Gastrocnemius medialis (tissue), 4 donors: ENCODE results near the gene MINK1. TPM values are rescaled to one million over a fixed set of nuclear protein-coding genes. Genes with fewer than 3 reads are reported as not detected.

Source experiments
- ATAC-seq, 2 donors: fragments of 150-250 bp; one replicate each; pipeline ENCODE4 v1.9.1; 2016
- DNase-seq, 2 donors: peaks; one replicate each; pipeline ENCODE4 v3.0.0-alpha.2; 2019
- H3K27ac ChIP-seq, 4 donors: fragments of 200-600 bp; sonication (generic); 1 replicate in 1 of 4; 2 replicates in 3 of 4; pipeline ENCODE4 v1.5.1; 2016 to 2018; ENCODE audit warnings: mild to moderate bottlenecking in 2 of 4, moderate library complexity in 1 of 4
- H3K27me3 ChIP-seq, 3 donors: fragments of 200-600 bp; sonication (generic) in 2 of 3; 1 replicate in 1 of 3; 2 replicates in 2 of 3; pipeline versions ENCODE4 v1.5.1 to v1.6.0; 2016 to 2019; ENCODE audit warnings: mild to moderate bottlenecking in 1 of 3, moderate library complexity in 1 of 3
- H3K36me3 ChIP-seq, 2 donors: fragments of 200-600 bp; sonication (generic) in 1 of 2; one replicate each; pipeline ENCODE4 v1.5.1; 2017 to 2018
- H3K4me1 ChIP-seq, 2 donors: fragments of 200-600 bp; sonication (generic) in 1 of 2; one replicate each; pipeline ENCODE4 v1.5.1; 2016 to 2017; ENCODE audit warnings: mild to moderate bottlenecking in 2 of 2
- H3K4me3 ChIP-seq, 4 donors: fragments of 200-600 bp; sonication (generic) in 3 of 4; 1 replicate in 1 of 4; 2 replicates in 3 of 4; pipeline ENCODE4 v1.5.1; 2016 to 2019; ENCODE audit warnings: mild to moderate bottlenecking in 2 of 4
- H3K9me3 ChIP-seq, 3 donors: fragments of 200-600 bp; sonication (generic) in 2 of 3; 1 replicate in 1 of 3; 2 replicates in 2 of 3; pipeline ENCODE4 v1.5.1; 2016 to 2019
- POLR2A ChIP-seq, 2 donors: fragments of 450-650 bp; IDR thresholded peaks; one replicate each; pipeline ENCODE4 v1.6.1; 2017; ENCODE audit warnings: antibody characterized with exemption in 2 of 2, mild to moderate bottlenecking in 2 of 2, moderate library complexity in 2 of 2
- in situ Hi-C, 4 donors: fragments of 200-750 bp; cut with MboI; loops; one replicate each; pipeline versions ENCODE4 v1.15.0 to v1.8.0; 2017; ENCODE audit warnings: low sequenced_read_pairs in 4 of 4
- intact Hi-C: fragments of 100-400 bp; cut with DNase I; formaldehyde crosslinking; loops from one replicate; pipeline ENCODE4 v1.15.1; 2023; ENCODE audit warnings: low total_unique reads
- total RNA-seq, 4 donors: library from RNA; depleted of rRNA; stranded (reverse); fragments of >200 nt; gene quantifications; one replicate each; pipeline versions ENCODE4 v1.1.0 to v1.2.3, GENCODE V29; 2016
- TF ChIP-seq, protein P1 (sequence below), 5 experiments: fragments of 450-650 bp in 3 of 5; fragments of 200-600 bp in 2 of 5; sonication (generic) in 2 of 5; IDR thresholded peaks in 4 of 5; conservative IDR thresholded peaks in 1 of 5; 1 replicate in 4 of 5; 2 replicates in 1 of 5; pipeline ENCODE4 v1.5.1; 2016 to 2019; ENCODE audit warnings: antibody characterized with exemption in 5 of 5, mild to moderate bottlenecking in 3 of 5, moderate library complexity in 3 of 5

The MINK1 gene
- total RNA-seq, 4 donors from 2014 or later, result 11.7 to 20.2 (median 15.3) TPM

- TF ChIP-seq, protein P1, sequence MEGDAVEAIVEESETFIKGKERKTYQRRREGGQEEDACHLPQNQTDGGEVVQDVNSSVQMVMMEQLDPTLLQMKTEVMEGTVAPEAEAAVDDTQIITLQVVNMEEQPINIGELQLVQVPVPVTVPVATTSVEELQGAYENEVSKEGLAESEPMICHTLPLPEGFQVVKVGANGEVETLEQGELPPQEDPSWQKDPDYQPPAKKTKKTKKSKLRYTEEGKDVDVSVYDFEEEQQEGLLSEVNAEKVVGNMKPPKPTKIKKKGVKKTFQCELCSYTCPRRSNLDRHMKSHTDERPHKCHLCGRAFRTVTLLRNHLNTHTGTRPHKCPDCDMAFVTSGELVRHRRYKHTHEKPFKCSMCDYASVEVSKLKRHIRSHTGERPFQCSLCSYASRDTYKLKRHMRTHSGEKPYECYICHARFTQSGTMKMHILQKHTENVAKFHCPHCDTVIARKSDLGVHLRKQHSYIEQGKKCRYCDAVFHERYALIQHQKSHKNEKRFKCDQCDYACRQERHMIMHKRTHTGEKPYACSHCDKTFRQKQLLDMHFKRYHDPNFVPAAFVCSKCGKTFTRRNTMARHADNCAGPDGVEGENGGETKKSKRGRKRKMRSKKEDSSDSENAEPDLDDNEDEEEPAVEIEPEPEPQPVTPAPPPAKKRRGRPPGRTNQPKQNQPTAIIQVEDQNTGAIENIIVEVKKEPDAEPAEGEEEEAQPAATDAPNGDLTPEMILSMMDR (IDR thresholded peaks at IDR 0.05 in 4 of 5, conservative IDR thresholded peaks at IDR 0.05 in 1 of 5), result no peak
- TF ChIP-seq POLR2A (IDR thresholded peaks at IDR 0.05), result no peak
- in situ Hi-C loops, result loop anchor here (10.0 to 25.0 kb wide), 3 partner anchors 97 to 170 kb away; partner anchors contain the start of genes GLTPD2 (in 3 of the 4), VMO1 (in 3 of the 4), PSMB6 (in 2 of the 4) and ARRB2 (in 1 of the 4)
- intact Hi-C loops, result no loop called here
Measured at GRCh38 chr17:4884489-4884888, 51.3 kb downstream of the MINK1 start.

DNA sequence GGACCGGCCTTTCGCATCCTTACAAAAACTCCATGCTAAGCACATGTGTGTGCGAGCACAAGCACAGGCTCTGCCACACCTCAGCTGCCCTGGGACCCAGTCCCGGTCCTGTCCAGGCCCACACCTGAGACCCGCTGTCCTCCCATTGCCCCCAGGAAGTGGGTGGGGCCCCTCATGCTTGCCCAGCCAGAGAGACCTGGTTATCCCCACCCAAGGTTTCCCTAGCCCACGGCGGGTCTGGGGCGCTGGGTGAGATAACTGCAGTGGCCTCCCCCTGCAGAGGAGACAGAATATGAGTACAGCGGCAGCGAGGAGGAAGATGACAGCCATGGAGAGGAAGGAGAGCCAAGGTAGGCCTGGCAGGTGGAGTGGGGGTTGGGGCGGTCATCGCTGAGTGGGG, 53.7 kb downstream of the MINK1 start:
- TF ChIP-seq, protein P1 (IDR thresholded peaks at IDR 0.05 in 4 of 5, conservative IDR thresholded peaks at IDR 0.05 in 1 of 5), result no peak
- no peak for TF ChIP-seq POLR2A (IDR thresholded peaks at IDR 0.05)
- intact Hi-C loops, result loop anchor here (5.0 kb wide), 1 partner anchor 175 kb away; the partner anchor contains the start of gene ARRB2
- no peak overlapping the region for H3K27ac ChIP-seq
- DNase-seq, result no peak
- in situ Hi-C loops, result loop anchor here (5.0 to 25.0 kb wide), 4 partner anchors 100 to 172 kb away; partner anchors contain the start of genes GLTPD2 (in 4 of the 4), VMO1 (in 4 of the 4), PSMB6 (in 2 of the 4) and ARRB2 (in 1 of the 4)
- H3K9me3 ChIP-seq, result no peaks in the 10 kb centered on the region
- no peak for ATAC-seq
- H3K36me3 ChIP-seq, result peaks cover 0 to 66% of the 10 kb centered on the region in 2 donors
- H3K4me1 ChIP-seq, result no peaks in the 10 kb centered on the region
- no peaks in the 10 kb centered on the region for H3K27me3 ChIP-seq
- no peak overlapping the region for H3K4me3 ChIP-seq

More at GRCh38 chr17:4884489-4884888, 51.3 kb downstream of the MINK1 start:
- Histone ChIP-seq H3K36me3 (peaks cover 0 to 51% of the 10 kb centered on the region in 2 donors), H3K27ac (no peak overlapping the region), H3K4me3 (no peak overlapping the region), H3K9me3 (no peaks in the 10 kb centered on the region), H3K27me3 (no peaks in the 10 kb centered on the region), H3K4me1 (no peaks in the 10 kb centered on the region)
- DNase-seq (no peak), ATAC-seq (no peak)

DNA sequence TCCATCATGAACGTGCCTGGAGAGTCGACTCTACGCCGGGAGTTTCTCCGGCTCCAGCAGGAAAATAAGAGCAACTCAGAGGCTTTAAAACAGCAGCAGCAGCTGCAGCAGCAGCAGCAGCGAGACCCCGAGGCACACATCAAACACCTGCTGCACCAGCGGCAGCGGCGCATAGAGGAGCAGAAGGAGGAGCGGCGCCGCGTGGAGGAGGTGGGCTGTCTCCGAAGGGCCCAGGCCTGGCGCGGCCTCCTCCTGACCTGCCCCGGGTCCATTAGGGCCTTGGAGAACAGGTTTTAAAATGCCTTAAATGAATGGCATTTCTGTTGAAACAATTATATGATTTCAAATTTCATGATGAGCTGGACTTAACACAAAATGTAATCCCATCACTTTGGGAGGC, 54.4 kb downstream of the MINK1 start:
- H3K4me3 ChIP-seq, result no peak overlapping the region
- ATAC-seq, result no peak
- H3K36me3 ChIP-seq, result peaks cover 0 to 73% of the 10 kb centered on the region in 2 donors
- DNase-seq, result no peak
- H3K4me1 ChIP-seq, result no peaks in the 10 kb centered on the region
- intact Hi-C loops, result loop anchor here (5.0 kb wide), 1 partner anchor 175 kb away; the partner anchor contains the start of gene ARRB2
- H3K27ac ChIP-seq, result no peak overlapping the region
- H3K9me3 ChIP-seq, result no peaks in the 10 kb centered on the region
- TF ChIP-seq, protein P1 (IDR thresholded peaks at IDR 0.05 in 4 of 5, conservative IDR thresholded peaks at IDR 0.05 in 1 of 5), result no peak
- TF ChIP-seq POLR2A (IDR thresholded peaks at IDR 0.05), result no peak
- H3K27me3 ChIP-seq, result no peaks in the 10 kb centered on the region
- in situ Hi-C loops, result loop anchor here (5.0 to 25.0 kb wide), 4 partner anchors 100 to 173 kb away; partner anchors contain the start of genes GLTPD2 (in 4 of the 4), VMO1 (in 4 of the 4), PSMB6 (in 2 of the 4) and ARRB2 (in 1 of the 4)

DNA sequence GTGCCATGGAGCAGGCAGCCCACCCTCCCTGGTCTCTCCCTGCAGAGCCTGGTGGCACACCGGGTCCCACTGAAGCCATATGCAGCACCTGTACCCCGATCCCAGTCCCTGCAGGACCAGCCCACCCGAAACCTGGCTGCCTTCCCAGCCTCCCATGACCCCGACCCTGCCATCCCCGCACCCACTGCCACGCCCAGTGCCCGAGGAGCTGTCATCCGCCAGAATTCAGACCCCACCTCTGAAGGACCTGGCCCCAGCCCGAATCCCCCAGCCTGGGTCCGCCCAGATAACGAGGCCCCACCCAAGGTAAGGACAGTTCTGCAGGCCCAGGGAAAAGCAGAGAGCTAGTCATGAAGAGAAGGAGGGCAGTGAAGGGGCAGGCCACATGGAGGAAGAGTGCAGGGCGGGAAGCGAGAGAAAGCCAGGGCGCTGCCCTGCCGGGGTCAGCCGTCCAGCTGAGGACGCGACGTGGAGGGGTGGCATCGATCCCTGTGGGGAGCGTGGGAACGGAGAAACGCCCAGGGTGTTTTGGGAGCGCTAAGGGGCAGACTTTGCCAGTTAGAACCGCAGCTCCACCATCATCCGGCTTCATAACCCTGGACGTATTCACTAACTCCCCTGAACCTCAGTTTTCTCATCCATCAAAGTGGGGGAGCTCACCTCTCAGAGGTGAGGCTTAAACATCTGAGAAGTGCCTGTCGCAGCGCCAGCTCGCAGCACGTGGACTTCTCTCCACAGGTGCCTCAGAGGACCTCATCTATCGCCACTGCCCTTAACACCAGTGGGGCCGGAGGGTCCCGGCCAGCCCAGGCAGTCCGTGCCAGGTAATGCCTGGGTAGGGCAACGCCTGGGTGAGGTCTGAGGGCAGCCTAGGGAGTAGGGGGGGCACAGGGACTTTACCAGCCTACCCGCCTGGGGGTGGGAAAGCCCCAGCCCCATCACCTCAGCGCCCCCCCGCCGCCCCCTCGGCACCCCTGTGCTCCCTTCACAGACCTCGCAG, 58.6 kb downstream of the MINK1 start:
- in situ Hi-C loops (loop anchor here in 2 of 4 donors (25.0 kb wide), 1 partner anchor 104 kb away; the partner anchor contains the start of genes GLTPD2 (in 2 of the 2), PSMB6 (in 2 of the 2) and VMO1 (in 2 of the 2)), intact Hi-C loops (no loop called here)
- no peak overlapping the region for H3K4me3 ChIP-seq
- ATAC-seq, result no peak
- no peak for TF ChIP-seq POLR2A (IDR thresholded peaks at IDR 0.05)
- TF ChIP-seq, protein P1 (IDR thresholded peaks at IDR 0.05 in 4 of 5, conservative IDR thresholded peaks at IDR 0.05 in 1 of 5), result no peak
- no peak overlapping the region for H3K27ac ChIP-seq
- H3K9me3 ChIP-seq, result no peaks in the 10 kb centered on the region
- no peak for DNase-seq
- peaks cover 0 to 87% of the 10 kb centered on the region in 2 donors for H3K36me3 ChIP-seq
- no peaks in the 10 kb centered on the region for H3K4me1 ChIP-seq
- no peaks in the 10 kb centered on the region for H3K27me3 ChIP-seq
